DND-41 (cell line): ENCODE results near the gene OSBPL9.

ENCODE experiments used
- CTCF ChIP-seq: IDR thresholded peaks from 2 replicates; pipeline ENCODE4 v1.5.1; 2012; ENCODE audit warnings: borderline replicate concordance, low read length, moderate library complexity, mild to moderate bottlenecking; ENCODE audit not compliant: poor library complexity, severe bottlenecking; ENCODE audit errors: extremely low read depth
- EZH2 ChIP-seq: IDR thresholded peaks from 3 replicates; pipeline ENCODE4 v1.6.1; 2012; ENCODE audit warnings: borderline replicate concordance, low read depth, mild to moderate bottlenecking, moderate library complexity, low read length, inconsistent platforms; ENCODE audit not compliant: severe bottlenecking

GRCh38 chr1:51691920-51692319 is 75.0 kb downstream of the OSBPL9 start:
- TF ChIP-seq CTCF (no peak), EZH2 (no peak)
